ENCODE measurements around the gene RNU6-7. TPM values are rescaled to one million over a fixed set of nuclear protein-coding genes. Genes with fewer than 3 reads are reported as not detected.

RNU6-7 gene
- total and polyA plus RNA-seq, 2 experiments from 2014 or later: not detected

DNA sequence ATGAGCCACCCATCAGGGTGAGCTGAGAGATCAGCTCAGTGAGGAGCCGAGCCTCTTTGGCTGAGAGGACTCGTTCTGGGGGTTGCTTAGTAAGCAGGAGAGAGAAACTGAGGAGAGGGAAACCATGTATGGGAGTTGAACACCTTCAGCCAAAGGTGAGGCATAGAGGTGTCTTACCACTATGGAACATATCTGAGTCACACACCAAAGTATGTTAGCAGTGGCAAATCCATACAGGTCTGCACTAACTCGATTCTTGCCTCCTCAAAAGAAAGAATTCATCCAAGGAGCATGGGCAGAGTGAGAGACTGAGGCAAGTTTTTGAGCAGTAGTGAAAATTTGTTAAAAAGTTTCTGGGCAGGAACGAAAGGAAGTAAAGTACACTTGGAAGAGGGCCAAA, 47.9 kb downstream of the RNU6-7 start:
- no peak for DNase-seq
- Histone ChIP-seq H3K79me2 (ENCODE audit: insufficient read depth) (no peaks in the 10 kb centered on the region), H2AFZ (no peak overlapping the region), H3K9me2 (ENCODE audit: insufficient read depth) (no peaks in the 10 kb centered on the region), H3K4me3 (no peak overlapping the region), H4K20me1 (ENCODE audit: insufficient read depth) (no peaks in the 10 kb centered on the region), H3K27me3 (replicated peaks; ENCODE audit: insufficient read depth) (no peaks in the 10 kb centered on the region), H3K4me1 (ENCODE audit: insufficient read depth) (no peaks in the 10 kb centered on the region), H3K27ac (no peak overlapping the region), H3K4me2 (ENCODE audit: unreplicated experiment) (no peak overlapping the region), H3K36me3 (ENCODE audit: low read depth) (no peaks in the 10 kb centered on the region), H3K9ac (no peak overlapping the region), H3K9me3 (ENCODE audit: low read depth) (no peaks in the 10 kb centered on the region), H3F3A (ENCODE audit: insufficient read depth) (no peaks in the 10 kb centered on the region)
- 79 to 87% methylated on average over 4 of the region's 4 CpGs for WGBS, 2 experiments (ENCODE audit: low coverage in 1 of 2, low lambda C conversion rate in 2 of 2, missing lambda C conversion rate in 2 of 2)
- in situ Hi-C loops (cut with MboI): loop anchor here (10.0 kb wide), 4 partner anchors 165 to 735 kb away; no protein-coding TSS in a partner anchor
- TF ChIP-seq EZH2 (IDR thresholded peaks at IDR 0.05; ENCODE audit: insufficient read depth, poor library complexity, severe bottlenecking): no peak
- TF ChIP-seq EZH2phosphoT487 (IDR thresholded peaks at IDR 0.05; ENCODE audit: insufficient read depth, low read depth): no peak

DNA sequence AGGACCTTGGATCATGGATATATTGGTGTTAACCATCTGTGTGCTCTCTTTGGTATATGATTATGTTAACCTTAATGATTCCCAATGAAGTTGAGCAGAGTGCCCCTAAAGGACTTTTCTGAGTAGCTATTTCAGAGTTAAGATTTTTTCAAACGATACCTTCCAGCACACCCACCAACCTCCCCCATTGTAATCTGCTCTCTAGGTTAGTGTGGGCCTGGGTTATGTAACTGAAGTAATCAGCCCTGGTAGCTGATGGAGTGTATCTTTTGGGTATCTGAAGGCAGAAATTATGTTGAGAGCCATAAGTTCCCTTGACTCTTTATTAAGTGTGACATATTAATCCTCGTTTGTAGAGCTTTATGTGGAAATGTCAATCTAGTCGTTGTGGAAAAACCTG, 48.8 kb downstream of the RNU6-7 start:
- H3K4me3 ChIP-seq: no peak overlapping the region
- H3K79me2 ChIP-seq (ENCODE audit: insufficient read depth): no peaks in the 10 kb centered on the region
- no peak overlapping the region for H3K27ac ChIP-seq
- TF ChIP-seq EZH2 (IDR thresholded peaks at IDR 0.05; ENCODE audit: insufficient read depth, poor library complexity, severe bottlenecking): no peak
- TF ChIP-seq EZH2phosphoT487 (IDR thresholded peaks at IDR 0.05; ENCODE audit: insufficient read depth, low read depth): no peak
- in situ Hi-C loops (cut with MboI): loop anchor here (10.0 kb wide), 3 partner anchors 214 to 736 kb away; no protein-coding TSS in a partner anchor
- H3K4me1 ChIP-seq (ENCODE audit: insufficient read depth): no peaks in the 10 kb centered on the region
- no peaks in the 10 kb centered on the region for H4K20me1 ChIP-seq (ENCODE audit: insufficient read depth)
- WGBS, 2 experiments (ENCODE audit: low coverage in 1 of 2, low lambda C conversion rate in 2 of 2, missing lambda C conversion rate in 2 of 2): 61 to 72% methylated on average over 3 of the region's 3 CpGs
- no peaks in the 10 kb centered on the region for H3K9me3 ChIP-seq (ENCODE audit: low read depth)
- no peaks in the 10 kb centered on the region for H3K27me3 ChIP-seq (replicated peaks; ENCODE audit: insufficient read depth)
- H3F3A ChIP-seq (ENCODE audit: insufficient read depth): no peaks in the 10 kb centered on the region
- no peak overlapping the region for H3K9ac ChIP-seq
- H3K4me2 ChIP-seq (ENCODE audit: unreplicated experiment): no peak overlapping the region
- no peaks in the 10 kb centered on the region for H3K9me2 ChIP-seq (ENCODE audit: insufficient read depth)
- H2AFZ ChIP-seq: no peak overlapping the region
- DNase-seq: no peak
- H3K36me3 ChIP-seq (ENCODE audit: low read depth): no peaks in the 10 kb centered on the region

DNA sequence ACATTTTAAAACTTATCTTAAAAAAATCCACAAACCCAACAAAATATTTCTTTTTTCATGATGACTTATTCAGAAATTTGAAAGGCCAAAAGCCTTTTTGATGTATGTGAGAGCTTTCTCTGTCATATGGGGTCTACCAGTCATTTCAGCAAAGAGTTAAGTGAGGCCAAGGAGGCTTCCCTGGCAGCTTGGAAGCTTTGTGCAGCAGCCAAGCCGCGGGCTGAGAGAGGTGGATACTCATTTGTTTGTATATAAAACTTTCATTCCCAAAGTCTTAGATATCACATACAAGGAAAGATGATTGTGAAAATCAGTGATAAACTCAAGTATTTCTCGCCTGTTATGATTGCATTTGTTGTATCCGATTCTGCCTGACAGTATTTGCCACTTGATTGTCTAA, 49.7 kb downstream of the RNU6-7 start:
- H3K4me1 ChIP-seq (ENCODE audit: insufficient read depth): peaks cover 4% of the 10 kb centered on the region
- no peaks in the 10 kb centered on the region for H3K36me3 ChIP-seq (ENCODE audit: low read depth)
- peak overlapping the region; percentile 53 for H2AFZ ChIP-seq
- DNase-seq: no peak
- H3K79me2 ChIP-seq (ENCODE audit: insufficient read depth): no peaks in the 10 kb centered on the region
- H3F3A ChIP-seq (ENCODE audit: insufficient read depth): no peaks in the 10 kb centered on the region; the same call in 1 of the 2 replicates
- no peak overlapping the region for H3K9ac ChIP-seq
- H4K20me1 ChIP-seq (ENCODE audit: insufficient read depth): no peaks in the 10 kb centered on the region
- 43 to 46% methylated on average over 4 of the region's 4 CpGs for WGBS, 2 experiments (ENCODE audit: low coverage in 1 of 2, low lambda C conversion rate in 2 of 2, missing lambda C conversion rate in 2 of 2)
- H3K4me3 ChIP-seq: no peak overlapping the region
- no peak overlapping the region for H3K27ac ChIP-seq
- TF ChIP-seq EZH2 (IDR thresholded peaks at IDR 0.05; ENCODE audit: insufficient read depth, poor library complexity, severe bottlenecking): no peak
- no peak for TF ChIP-seq EZH2phosphoT487 (IDR thresholded peaks at IDR 0.05; ENCODE audit: insufficient read depth, low read depth)
- H3K27me3 ChIP-seq (replicated peaks; ENCODE audit: insufficient read depth): no peaks in the 10 kb centered on the region
- in situ Hi-C loops (cut with MboI): loop anchor here (10.0 kb wide), 3 partner anchors 213 to 737 kb away; no protein-coding TSS in a partner anchor
- no peak overlapping the region for H3K4me2 ChIP-seq (ENCODE audit: unreplicated experiment)
- no peaks in the 10 kb centered on the region for H3K9me3 ChIP-seq (ENCODE audit: low read depth)
- H3K9me2 ChIP-seq (ENCODE audit: insufficient read depth): no peaks in the 10 kb centered on the region

Small RNAs within 50 kb of the gene (small RNA-seq; reads per million reads assigned to genes)
- gene RNU6-7 (ENCODE audit: low read depth, low replicate concordance) (not detected), gene RNU6-8 (ENCODE audit: low read depth, low replicate concordance) (not detected)

Other genes with a start within 250 kb of the RNU6-7 start
- gene ARHGAP5, start 124.7 kb upstream of the RNU6-7 start, total RNA-seq (2014; rRNA removed; shearing (Covaris generic)): 80.1 and 82.6 TPM in 2 replicates
- 34.6 and 34.9 TPM in 2 replicates for gene ARHGAP5, start 124.7 kb upstream of the RNU6-7 start, polyA plus RNA-seq (2016; fragmentation: Nextera tagmentation; extraction: Ambion mirVana)
- gene RNU6-8, start 1.2 kb downstream of the RNU6-7 start, total RNA-seq (2014; rRNA removed; shearing (Covaris generic)): not detected in 2 replicates
- not detected in 2 replicates for gene RNU6-8, start 1.2 kb downstream of the RNU6-7 start, polyA plus RNA-seq (2016; fragmentation: Nextera tagmentation; extraction: Ambion mirVana)
- gene AKAP6, start 127.3 kb downstream of the RNU6-7 start, total RNA-seq (2014; rRNA removed; shearing (Covaris generic)): 14.3 and 19.1 TPM in 2 replicates
- gene AKAP6, start 127.3 kb downstream of the RNU6-7 start, polyA plus RNA-seq (2016; fragmentation: Nextera tagmentation; extraction: Ambion mirVana): 4.0 and 4.8 TPM in 2 replicates

Measured in GM23248 (cell line).